ENCODE results near the gene MEFV.

The MEFV gene

DNA sequence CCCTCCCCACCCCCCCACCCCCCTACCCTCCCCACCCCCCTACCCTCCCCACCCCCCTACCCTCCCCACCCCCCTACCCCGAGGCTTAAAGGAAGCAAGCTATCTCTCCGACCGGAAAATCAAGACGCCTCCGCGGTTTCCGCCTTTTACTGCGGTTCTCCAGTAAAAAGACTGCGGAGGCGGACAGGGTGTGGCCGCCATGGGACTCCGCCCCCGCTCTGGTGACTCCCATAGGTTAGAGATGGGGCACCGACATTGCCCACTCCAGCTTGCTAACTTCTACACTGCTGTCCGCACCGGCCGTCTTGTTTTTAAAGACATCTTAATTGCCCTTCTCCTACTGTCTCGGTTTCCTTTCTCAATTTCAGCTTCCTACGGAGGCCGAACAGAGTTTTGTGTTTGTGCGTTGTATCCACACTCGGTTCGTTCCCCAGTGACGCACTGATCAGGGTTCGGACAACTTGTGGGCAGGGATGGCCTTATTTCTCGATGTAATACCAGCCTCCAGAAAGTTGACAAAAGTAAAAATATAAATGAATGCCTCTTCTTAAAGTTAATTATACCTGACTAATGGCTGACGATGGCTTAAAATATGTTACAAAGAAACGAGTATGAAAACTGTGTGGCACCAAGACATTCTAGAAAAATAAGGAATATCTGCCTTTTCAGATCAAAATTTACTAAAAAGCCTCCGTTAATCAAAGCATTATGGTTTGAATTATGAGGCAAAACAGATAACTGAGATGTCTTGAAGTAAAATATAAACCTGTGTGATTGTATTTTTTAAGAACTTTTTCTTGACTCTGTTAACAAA is 20.4 kb downstream of the MEFV start:
- DNase-seq (ENCODE audit: low spot score) = no peak
- TF ChIP-seq, protein P1, sequence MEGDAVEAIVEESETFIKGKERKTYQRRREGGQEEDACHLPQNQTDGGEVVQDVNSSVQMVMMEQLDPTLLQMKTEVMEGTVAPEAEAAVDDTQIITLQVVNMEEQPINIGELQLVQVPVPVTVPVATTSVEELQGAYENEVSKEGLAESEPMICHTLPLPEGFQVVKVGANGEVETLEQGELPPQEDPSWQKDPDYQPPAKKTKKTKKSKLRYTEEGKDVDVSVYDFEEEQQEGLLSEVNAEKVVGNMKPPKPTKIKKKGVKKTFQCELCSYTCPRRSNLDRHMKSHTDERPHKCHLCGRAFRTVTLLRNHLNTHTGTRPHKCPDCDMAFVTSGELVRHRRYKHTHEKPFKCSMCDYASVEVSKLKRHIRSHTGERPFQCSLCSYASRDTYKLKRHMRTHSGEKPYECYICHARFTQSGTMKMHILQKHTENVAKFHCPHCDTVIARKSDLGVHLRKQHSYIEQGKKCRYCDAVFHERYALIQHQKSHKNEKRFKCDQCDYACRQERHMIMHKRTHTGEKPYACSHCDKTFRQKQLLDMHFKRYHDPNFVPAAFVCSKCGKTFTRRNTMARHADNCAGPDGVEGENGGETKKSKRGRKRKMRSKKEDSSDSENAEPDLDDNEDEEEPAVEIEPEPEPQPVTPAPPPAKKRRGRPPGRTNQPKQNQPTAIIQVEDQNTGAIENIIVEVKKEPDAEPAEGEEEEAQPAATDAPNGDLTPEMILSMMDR (IDR thresholded peaks at IDR 0.05; ENCODE audit: extremely low read depth, missing control alignments) = no peak

DNA sequence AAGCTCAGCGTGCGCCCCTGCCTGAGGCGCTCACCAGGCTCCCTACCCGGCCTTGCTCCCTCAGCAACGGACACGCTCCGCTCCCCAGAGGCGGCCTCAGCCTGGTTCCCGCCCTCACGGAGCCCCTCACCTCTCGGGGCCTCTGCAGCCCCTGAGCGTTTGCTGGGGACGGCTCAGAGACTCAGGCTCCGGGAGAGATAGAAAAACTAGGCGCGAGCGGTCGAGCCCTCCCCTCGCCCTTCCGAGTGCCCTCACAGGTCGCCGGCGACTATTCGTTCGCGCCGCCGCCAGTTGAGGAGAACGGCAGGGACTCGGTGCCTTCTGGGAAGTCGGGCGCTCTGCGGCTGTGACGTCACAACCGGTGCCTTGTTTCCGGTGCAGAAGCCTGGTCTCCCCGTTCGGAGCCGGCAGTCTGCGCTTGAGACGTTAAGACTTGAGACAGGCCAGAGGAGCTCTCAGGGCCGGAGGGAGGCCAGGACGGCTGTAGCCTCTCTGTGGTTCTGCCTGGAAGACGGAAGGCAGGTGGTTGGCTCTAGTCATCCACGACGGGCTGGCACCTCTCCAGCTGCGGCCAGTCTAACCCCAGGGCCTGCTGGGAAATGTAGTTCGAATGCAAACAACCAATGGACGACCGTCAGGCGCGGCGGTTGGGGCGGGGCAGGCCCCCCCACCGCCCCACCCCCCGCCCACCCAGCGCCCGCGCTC is 21.4 kb downstream of the MEFV start, which contains the start of gene ZNF200:
Gene ZNF200 (minus strand): TSS at position 302 of the 705 bp plus-strand sequence. CDS start 1,403 bp downstream, outside the sequence.
- TF ChIP-seq, protein P1 (IDR thresholded peaks at IDR 0.05; ENCODE audit: extremely low read depth, missing control alignments) = no peak
- peak; percentile 97 for DNase-seq (ENCODE audit: low spot score)

DNA sequence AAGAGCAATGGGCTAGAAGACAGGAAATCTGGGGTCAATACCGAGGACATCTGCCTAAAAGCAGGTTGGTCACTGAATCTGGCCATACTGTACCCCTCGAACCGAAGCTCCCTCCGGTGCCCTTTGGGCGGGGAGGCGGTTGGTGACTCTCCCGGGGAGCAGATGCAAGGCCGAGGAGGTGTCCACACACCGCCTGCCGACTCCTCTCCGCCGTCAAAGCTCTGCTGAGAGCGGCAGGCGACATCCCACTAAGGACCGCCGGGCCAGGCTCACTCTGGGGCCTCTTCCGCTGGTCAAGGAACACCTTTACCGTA is 21.9 kb downstream of the MEFV start:
- no peak for DNase-seq (ENCODE audit: low spot score)
- TF ChIP-seq, protein P1 (IDR thresholded peaks at IDR 0.05; ENCODE audit: extremely low read depth, missing control alignments) = no peak

DNA sequence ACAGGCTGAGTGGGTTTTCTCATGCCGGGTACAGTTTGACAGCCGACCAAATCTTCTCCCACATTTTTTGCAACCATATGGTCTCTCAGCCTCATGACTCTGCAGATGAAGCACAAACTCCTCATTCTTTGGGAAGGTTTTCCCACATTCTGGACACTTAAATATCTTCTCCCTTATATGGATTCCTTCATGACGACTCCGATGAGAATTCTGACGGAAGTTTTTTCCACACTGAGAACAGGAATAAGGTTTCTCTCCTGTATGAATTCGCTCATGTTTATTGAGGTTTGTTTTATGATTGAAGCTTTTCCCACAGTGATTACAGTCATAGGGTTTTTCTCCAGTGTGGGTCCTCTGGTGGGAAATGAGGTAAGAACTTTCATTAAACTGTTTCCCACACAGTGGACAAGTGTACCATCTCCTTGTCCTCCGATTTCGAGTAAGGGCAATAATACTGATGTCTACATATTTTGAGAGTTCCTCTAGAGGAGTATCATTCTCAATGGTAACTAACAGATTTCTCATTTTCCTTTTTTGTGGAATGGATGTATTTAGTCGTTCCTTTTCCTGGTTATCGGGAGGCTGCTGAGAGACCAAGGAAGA is 32.4 kb downstream of the MEFV start:
- TF ChIP-seq, protein P1 (IDR thresholded peaks at IDR 0.05; ENCODE audit: extremely low read depth, missing control alignments) = no peak
- no peak for DNase-seq (ENCODE audit: low spot score)

DNA sequence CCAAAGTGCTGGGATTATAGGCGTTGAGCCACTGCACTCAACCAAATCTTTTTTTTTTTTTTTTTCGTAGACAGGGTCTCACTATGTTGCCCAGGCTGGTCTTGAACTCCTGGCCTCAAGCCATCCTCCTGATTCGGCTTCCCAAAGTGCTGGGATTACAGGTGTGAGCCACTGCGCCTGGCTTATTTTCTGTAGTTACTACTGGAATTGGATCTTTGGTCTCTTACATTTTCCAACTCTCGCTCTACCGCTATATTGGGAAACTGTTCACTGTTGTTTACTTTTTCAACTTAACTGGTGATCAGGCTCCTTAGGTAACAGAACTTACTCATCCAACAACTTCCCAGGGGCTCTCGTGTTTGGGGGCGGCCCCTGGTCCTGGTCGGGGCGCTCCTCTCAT is 35.6 kb downstream of the MEFV start:
- no peak for DNase-seq (ENCODE audit: low spot score)

DNA sequence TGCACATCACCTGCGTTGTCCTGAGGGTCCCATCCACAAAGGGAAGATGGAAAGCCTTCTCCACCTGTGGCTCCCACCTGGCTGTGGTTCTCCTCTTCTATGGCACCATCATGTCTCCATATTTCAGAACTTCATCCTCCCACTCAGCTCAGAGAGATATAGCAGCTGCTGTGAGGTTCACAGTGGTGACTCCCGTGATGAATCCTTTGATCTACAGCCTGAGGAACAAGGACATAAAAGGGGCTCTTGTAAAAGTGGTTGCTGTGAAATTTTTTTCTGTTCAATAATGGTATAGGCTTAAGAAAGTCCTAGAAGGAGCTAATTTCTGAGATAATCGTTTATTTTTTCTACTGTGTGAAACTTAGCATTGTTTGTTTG is 40.2 kb downstream of the MEFV start:
- DNase-seq (ENCODE audit: low spot score) = no peak
- TF ChIP-seq, protein P1 (IDR thresholded peaks at IDR 0.05; ENCODE audit: extremely low read depth, missing control alignments) = no peak

More for the DNA sequence above, 35.6 kb downstream of the MEFV start:
- TF ChIP-seq, protein P1 (IDR thresholded peaks at IDR 0.05; ENCODE audit: extremely low read depth, missing control alignments) = no peak
